Measurements from ENCODE around the gene HPN.
"Not testable (repeated sequence)": the region's sequence is repeated elsewhere in the genome, so short reads cannot be mapped to it uniquely, and the experiment has no call there.

Gene HPN

GRCh38 chr19:35004517-35005255, 36.8 kb upstream of the HPN start:
- no peak overlapping the region for H4K12ac ChIP-seq (ENCODE audit: low read depth, low read length)
- H3K79me1 ChIP-seq (ENCODE audit: low read length), result peaks cover 8% of the 10 kb centered on the region
- peaks cover 1% of the 10 kb centered on the region for H3K9me3 ChIP-seq (ENCODE audit: insufficient read depth, low read depth, low read length)
- H3K14ac ChIP-seq (ENCODE audit: low read length), result no peak overlapping the region
- WGBS (ENCODE audit: extremely low coverage, insufficient coverage, insufficient read length), result no CpG with 5 or more reads among the region's 18 CpGs
- H4K91ac ChIP-seq (ENCODE audit: low read depth, low read length), result no peak overlapping the region
- H4K8ac ChIP-seq (ENCODE audit: low read depth, low read length), result no peak overlapping the region
- H3K18ac ChIP-seq (ENCODE audit: low read length), result no peak overlapping the region
- no peak overlapping the region for H2AFZ ChIP-seq (ENCODE audit: insufficient read depth, low read length, poor library complexity)
- H3K4me1 ChIP-seq (ENCODE audit: control insufficient read depth in 1 of 2, insufficient read depth in 2 of 2, low read length in 2 of 2), result peaks cover 7 to 12% of the 10 kb centered on the region in 2 experiments
- no peak for DNase-seq
- peaks cover 25 to 32% of the 10 kb centered on the region in 2 experiments for H3K36me3 ChIP-seq (ENCODE audit: control insufficient read depth in 1 of 2, insufficient read depth in 2 of 2, low read length in 2 of 2)
- no peak overlapping the region for H2BK120ac ChIP-seq (ENCODE audit: insufficient read depth, low read length, poor library complexity)
- no peaks in the 10 kb centered on the region for H3K27me3 ChIP-seq (ENCODE audit: insufficient read depth, low read length)
- peaks cover 6% of the 10 kb centered on the region for H3K79me2 ChIP-seq (ENCODE audit: control insufficient read depth, insufficient read depth, low read length, poor library complexity)
- no peak overlapping the region for H3K4me2 ChIP-seq (ENCODE audit: low read length)
- no peak overlapping the region for H3K23ac ChIP-seq (ENCODE audit: low read length)
- H2BK12ac ChIP-seq (ENCODE audit: low read length), result no peak overlapping the region
- H3K4ac ChIP-seq (ENCODE audit: low read depth, low read length), result peak overlapping the region; percentile 28
- H3K4me3 ChIP-seq (ENCODE audit: low read depth, low read length), result peak overlapping the region; percentile 8
- H2BK5ac ChIP-seq (ENCODE audit: low read depth, low read length, poor library complexity), result no peak overlapping the region
- H3K27ac ChIP-seq (ENCODE audit: low read depth, low read length), result no peak overlapping the region
- no peak overlapping the region for H2AK5ac ChIP-seq (ENCODE audit: low read length)
- H3K9ac ChIP-seq (ENCODE audit: low read length), result no peak overlapping the region

GRCh38 chr19:35005256-35005977, 36.1 kb upstream of the HPN start:
- no peak for DNase-seq
- Histone ChIP-seq H3K18ac (ENCODE audit: low read length) (no peak overlapping the region), H4K8ac (ENCODE audit: low read depth, low read length) (no peak overlapping the region), H3K4me3 (ENCODE audit: low read depth, low read length) (no peak overlapping the region), H4K91ac (ENCODE audit: low read depth, low read length) (no peak overlapping the region), H2AFZ (ENCODE audit: insufficient read depth, low read length, poor library complexity) (no peak overlapping the region), H3K4me2 (ENCODE audit: low read length) (no peak overlapping the region), H3K27ac (ENCODE audit: low read depth, low read length) (no peak overlapping the region), H2BK12ac (ENCODE audit: low read length) (no peak overlapping the region), H4K12ac (ENCODE audit: low read depth, low read length) (no peak overlapping the region), H2AK5ac (ENCODE audit: low read length) (no peak overlapping the region), H3K9ac (ENCODE audit: low read length) (no peak overlapping the region), H3K4me1 (ENCODE audit: control insufficient read depth in 1 of 2, insufficient read depth in 2 of 2, low read length in 2 of 2) (peaks cover 7 to 12% of the 10 kb centered on the region in 2 experiments), H3K79me1 (ENCODE audit: low read length) (peaks cover 3% of the 10 kb centered on the region), H3K27me3 (ENCODE audit: insufficient read depth, low read length) (no peaks in the 10 kb centered on the region), H3K36me3 (ENCODE audit: control insufficient read depth in 1 of 2, insufficient read depth in 2 of 2, low read length in 2 of 2) (peaks cover 33 to 39% of the 10 kb centered on the region in 2 experiments), H2BK5ac (ENCODE audit: low read depth, low read length, poor library complexity) (no peak overlapping the region), H2BK120ac (ENCODE audit: insufficient read depth, low read length, poor library complexity) (no peak overlapping the region), H3K23ac (ENCODE audit: low read length) (no peak overlapping the region), H3K9me3 (ENCODE audit: insufficient read depth, low read depth, low read length) (peaks cover 1% of the 10 kb centered on the region), H3K14ac (ENCODE audit: low read length) (no peak overlapping the region), H3K79me2 (ENCODE audit: control insufficient read depth, insufficient read depth, low read length, poor library complexity) (peaks cover 4% of the 10 kb centered on the region), H3K4ac (ENCODE audit: low read depth, low read length) (no peak overlapping the region)
- no CpG with 5 or more reads among the region's 11 CpGs for WGBS (ENCODE audit: extremely low coverage, insufficient coverage, insufficient read length)

DNA sequence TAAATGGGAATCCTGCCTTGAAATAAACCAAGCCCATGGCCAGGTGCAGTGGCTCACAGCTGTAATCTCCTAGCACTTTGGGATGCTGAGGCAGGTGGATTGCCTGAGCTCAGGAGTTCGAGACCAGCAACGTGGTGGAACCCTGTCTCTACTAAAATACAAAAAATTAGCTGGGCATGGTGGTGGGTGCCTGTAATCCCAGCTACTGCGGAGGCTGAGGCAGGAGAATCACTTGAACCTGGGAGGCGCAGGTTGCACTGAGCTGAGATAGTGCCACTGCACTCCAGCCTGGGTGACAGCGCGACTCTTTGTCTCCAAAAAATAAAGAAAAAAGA, 35.5 kb upstream of the HPN start:
- H4K12ac ChIP-seq (ENCODE audit: low read depth, low read length); H3K4me2 ChIP-seq (ENCODE audit: low read length); H4K91ac ChIP-seq (ENCODE audit: low read depth, low read length); H2BK12ac ChIP-seq (ENCODE audit: low read length); H3K79me1 ChIP-seq (ENCODE audit: low read length); H3K4ac ChIP-seq (ENCODE audit: low read depth, low read length); H2BK120ac ChIP-seq (ENCODE audit: insufficient read depth, low read length, poor library complexity); H3K79me2 ChIP-seq (ENCODE audit: control insufficient read depth, insufficient read depth, low read length, poor library complexity); H2BK5ac ChIP-seq (ENCODE audit: low read depth, low read length, poor library complexity); H3K4me3 ChIP-seq (ENCODE audit: low read depth, low read length); H3K9ac ChIP-seq (ENCODE audit: low read length); H3K23ac ChIP-seq (ENCODE audit: low read length); H4K8ac ChIP-seq (ENCODE audit: low read depth, low read length); H2AFZ ChIP-seq (ENCODE audit: insufficient read depth, low read length, poor library complexity); H3K27ac ChIP-seq (ENCODE audit: low read depth, low read length); H2AK5ac ChIP-seq (ENCODE audit: low read length); DNase-seq; H3K27me3 ChIP-seq (ENCODE audit: insufficient read depth, low read length); H3K9me3 ChIP-seq (ENCODE audit: insufficient read depth, low read depth, low read length); H3K14ac ChIP-seq (ENCODE audit: low read length); H3K18ac ChIP-seq (ENCODE audit: low read length): not testable (repeated sequence)
- Histone ChIP-seq H3K4me1 (ENCODE audit: control insufficient read depth in 1 of 2, insufficient read depth in 2 of 2, low read length in 2 of 2) (peaks cover 7 to 11% of the 10 kb centered on the region in 2 experiments), H3K36me3 (ENCODE audit: control insufficient read depth in 1 of 2, insufficient read depth in 2 of 2, low read length in 2 of 2) (peaks cover 37 to 43% of the 10 kb centered on the region in 2 experiments)
- no CpG with 5 or more reads among the region's 6 CpGs for WGBS (ENCODE audit: extremely low coverage, insufficient coverage, insufficient read length)

DNA sequence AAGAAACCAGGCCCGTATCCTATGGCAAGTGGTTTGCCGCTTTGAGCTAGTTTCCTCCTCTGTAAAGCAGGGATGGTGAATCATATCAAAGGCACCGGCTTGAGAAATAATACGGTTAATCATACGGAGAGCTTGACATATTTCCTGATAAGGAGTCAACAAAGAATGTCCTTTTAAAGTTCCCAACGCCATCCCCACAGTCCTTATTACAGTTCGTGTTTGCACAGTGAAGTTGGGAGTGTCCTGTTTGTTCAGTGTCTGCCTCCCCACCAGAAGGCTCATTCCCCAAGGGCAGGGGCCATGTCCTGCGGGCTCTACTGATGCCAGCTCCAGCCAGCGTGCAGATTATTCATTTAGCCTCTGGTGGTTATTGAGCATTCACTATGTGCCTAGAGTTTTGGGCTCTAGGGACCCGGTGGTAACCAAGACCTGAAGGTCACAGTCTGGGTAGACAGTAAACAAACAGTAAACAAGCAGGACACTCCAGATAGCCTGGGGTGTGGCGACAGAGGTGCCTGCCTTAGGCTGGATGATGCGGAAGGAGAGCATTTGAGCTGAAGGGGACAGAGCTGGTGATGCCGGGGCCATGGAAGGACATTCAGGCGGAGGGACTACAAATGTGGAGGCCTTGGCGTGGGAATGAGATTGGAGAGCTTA, 35.1 kb upstream of the HPN start:
- H3K4me2 ChIP-seq (ENCODE audit: low read length), result no peak overlapping the region
- no peak overlapping the region for H2BK120ac ChIP-seq (ENCODE audit: insufficient read depth, low read length, poor library complexity)
- H3K23ac ChIP-seq (ENCODE audit: low read length), result no peak overlapping the region
- H3K27me3 ChIP-seq (ENCODE audit: insufficient read depth, low read length), result no peaks in the 10 kb centered on the region
- H3K14ac ChIP-seq (ENCODE audit: low read length), result no peak overlapping the region
- H4K12ac ChIP-seq (ENCODE audit: low read depth, low read length), result no peak overlapping the region
- no peak overlapping the region for H3K4ac ChIP-seq (ENCODE audit: low read depth, low read length)
- peak; percentile 82 to 92 for DNase-seq
- peaks cover 7% of the 10 kb centered on the region in 2 experiments for H3K4me1 ChIP-seq (ENCODE audit: control insufficient read depth in 1 of 2, insufficient read depth in 2 of 2, low read length in 2 of 2)
- peaks cover 42 to 48% of the 10 kb centered on the region in 2 experiments for H3K36me3 ChIP-seq (ENCODE audit: control insufficient read depth in 1 of 2, insufficient read depth in 2 of 2, low read length in 2 of 2)
- WGBS (ENCODE audit: extremely low coverage, insufficient coverage, insufficient read length), result no CpG with 5 or more reads among the region's 15 CpGs
- H3K4me3 ChIP-seq (ENCODE audit: low read depth, low read length), result no peak overlapping the region
- no peak overlapping the region for H2AFZ ChIP-seq (ENCODE audit: insufficient read depth, low read length, poor library complexity)
- no peak overlapping the region for H3K27ac ChIP-seq (ENCODE audit: low read depth, low read length)
- no peak overlapping the region for H4K91ac ChIP-seq (ENCODE audit: low read depth, low read length)
- peak overlapping the region; percentile 11 for H3K18ac ChIP-seq (ENCODE audit: low read length)
- H2BK12ac ChIP-seq (ENCODE audit: low read length), result no peak overlapping the region
- no peaks in the 10 kb centered on the region for H3K79me1 ChIP-seq (ENCODE audit: low read length)
- no peak overlapping the region for H2BK5ac ChIP-seq (ENCODE audit: low read depth, low read length, poor library complexity)
- H3K9me3 ChIP-seq (ENCODE audit: insufficient read depth, low read depth, low read length), result peaks cover 1% of the 10 kb centered on the region
- no peak overlapping the region for H3K9ac ChIP-seq (ENCODE audit: low read length)
- no peak overlapping the region for H4K8ac ChIP-seq (ENCODE audit: low read depth, low read length)
- H3K79me2 ChIP-seq (ENCODE audit: control insufficient read depth, insufficient read depth, low read length, poor library complexity), result no peaks in the 10 kb centered on the region
- H2AK5ac ChIP-seq (ENCODE audit: low read length), result no peak overlapping the region
